GM12801 (cell line): Measurements from ENCODE around the gene TBCK.

Experiments used
- TF ChIP-seq, protein P1 (sequence below): IDR thresholded peaks from one replicate; pipeline ENCODE4 v1.5.1; 2011; ENCODE audit warnings: control low read depth; ENCODE audit not compliant: insufficient read length; ENCODE audit errors: extremely low read depth

Gene TBCK

DNA sequence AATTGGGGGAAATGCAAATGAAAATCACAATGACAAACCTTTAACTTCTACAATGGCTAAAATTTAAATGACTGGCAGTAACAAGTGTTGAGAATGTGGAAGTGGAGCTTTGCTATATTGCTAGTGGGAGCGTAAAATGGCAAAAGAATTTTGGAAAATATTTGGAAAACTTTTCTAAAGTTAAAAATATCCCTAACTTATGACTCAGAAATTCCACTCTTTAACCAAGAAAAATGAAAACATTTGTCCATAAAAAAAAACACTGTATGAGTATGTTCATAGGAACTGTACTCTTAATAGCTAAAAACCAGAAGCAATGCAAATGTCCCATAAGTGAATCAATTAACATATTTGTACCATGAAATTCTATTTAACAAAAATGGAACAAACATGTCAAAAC, 3.6 kb downstream of the TBCK start:
- TF ChIP-seq, protein P1, sequence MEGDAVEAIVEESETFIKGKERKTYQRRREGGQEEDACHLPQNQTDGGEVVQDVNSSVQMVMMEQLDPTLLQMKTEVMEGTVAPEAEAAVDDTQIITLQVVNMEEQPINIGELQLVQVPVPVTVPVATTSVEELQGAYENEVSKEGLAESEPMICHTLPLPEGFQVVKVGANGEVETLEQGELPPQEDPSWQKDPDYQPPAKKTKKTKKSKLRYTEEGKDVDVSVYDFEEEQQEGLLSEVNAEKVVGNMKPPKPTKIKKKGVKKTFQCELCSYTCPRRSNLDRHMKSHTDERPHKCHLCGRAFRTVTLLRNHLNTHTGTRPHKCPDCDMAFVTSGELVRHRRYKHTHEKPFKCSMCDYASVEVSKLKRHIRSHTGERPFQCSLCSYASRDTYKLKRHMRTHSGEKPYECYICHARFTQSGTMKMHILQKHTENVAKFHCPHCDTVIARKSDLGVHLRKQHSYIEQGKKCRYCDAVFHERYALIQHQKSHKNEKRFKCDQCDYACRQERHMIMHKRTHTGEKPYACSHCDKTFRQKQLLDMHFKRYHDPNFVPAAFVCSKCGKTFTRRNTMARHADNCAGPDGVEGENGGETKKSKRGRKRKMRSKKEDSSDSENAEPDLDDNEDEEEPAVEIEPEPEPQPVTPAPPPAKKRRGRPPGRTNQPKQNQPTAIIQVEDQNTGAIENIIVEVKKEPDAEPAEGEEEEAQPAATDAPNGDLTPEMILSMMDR, result no peak

DNA sequence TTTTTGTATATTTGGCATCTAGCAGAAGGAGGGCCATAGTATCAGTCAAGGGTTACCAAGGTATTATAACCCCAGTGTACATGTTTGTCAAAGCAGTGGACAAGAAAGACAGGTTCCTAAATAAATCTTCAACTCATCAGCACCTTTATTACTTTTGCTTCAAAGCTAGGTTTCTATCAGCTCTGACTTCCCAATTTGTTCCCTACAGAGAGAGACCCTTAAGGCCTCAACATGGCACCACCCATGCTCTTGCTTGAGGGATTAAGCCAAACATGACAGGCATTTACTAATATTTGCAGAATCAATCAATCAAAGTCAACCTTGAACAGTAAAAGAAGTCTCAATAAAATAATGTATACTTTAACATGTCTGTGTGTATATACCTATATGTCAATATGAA, 9.4 kb downstream of the TBCK start:
- TF ChIP-seq, protein P1, result no peak

DNA sequence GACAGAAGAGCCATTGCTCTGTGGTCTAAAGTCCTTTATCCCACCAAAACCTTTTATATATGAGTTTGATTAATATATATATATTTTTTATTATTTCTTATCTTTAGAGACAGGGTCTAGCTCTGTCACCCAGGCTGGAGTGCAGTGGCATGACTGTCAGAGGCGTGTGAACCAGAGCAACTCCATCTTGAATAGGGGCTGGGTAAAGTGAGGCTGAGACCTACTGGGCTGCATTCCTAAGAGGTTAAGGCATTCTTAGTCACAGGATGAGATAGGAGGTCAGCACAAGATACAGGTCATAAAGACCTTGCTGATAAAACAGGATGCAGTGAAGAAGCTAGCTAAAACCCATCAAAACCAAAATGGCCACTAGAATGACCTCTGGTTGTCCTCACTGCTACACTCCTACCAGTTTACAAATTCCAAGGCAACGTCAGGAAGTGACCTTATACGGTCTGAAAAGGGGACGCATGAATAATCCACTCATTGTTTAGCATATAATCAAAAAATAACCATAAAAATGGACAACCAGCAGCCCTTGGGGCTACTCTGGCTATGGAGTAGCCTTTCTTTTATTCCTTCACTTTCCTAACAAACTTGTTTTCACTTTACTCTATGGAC, 10.5 kb downstream of the TBCK start:
- TF ChIP-seq, protein P1, result no peak

DNA sequence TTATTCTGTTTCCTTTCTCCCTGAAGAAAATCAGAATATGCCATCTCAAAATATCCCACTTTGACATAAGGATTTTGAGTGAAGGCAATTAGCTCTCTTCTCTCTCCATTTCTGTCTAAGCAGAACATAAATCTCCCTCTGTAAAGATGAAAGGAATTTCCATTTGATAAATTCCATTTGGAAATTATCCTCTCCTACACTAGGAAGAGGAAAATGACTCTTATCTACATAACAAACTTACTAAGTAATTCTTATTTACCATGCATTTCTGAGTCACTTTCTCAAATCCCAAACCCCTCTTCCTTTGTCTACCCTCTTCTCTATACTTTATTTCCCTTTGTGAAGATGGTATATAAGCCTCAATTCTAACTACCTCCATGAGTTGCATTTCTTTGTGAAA, 11.4 kb downstream of the TBCK start:
- TF ChIP-seq, protein P1, result no peak

DNA sequence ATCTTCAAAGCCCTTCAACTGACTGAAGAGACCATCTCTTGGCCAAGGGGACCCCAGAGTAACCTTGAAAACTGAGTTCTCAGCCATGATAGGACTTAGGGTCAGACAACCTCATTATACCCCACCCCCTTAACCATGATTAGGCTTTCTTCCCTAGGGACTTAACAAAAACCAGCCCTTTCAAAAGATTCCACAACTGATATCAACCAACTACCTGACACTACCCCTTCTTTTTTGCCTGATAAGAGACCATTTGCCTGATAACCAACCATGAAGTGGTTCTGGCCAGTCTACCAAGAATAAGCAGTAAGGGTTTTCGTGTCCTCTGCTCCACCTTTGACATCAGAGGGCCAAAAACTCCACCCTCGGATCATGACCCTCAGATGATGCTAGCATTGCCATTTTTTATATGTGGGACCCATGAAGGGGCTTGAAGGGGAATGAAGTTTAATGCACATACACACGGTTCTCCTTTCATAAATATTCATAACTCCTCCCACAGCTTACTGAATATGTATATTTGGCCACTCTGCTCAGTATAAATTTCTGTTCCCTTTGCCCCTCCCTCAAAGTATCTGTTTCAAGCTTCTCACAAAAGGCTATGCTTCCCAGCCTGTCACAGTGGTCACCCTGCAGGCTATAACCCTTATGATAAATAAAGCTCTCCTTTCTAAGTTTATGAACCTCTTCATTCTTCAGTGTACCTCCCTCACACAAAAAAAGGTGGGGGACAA, 12.3 kb downstream of the TBCK start:
- TF ChIP-seq, protein P1, result no peak

DNA sequence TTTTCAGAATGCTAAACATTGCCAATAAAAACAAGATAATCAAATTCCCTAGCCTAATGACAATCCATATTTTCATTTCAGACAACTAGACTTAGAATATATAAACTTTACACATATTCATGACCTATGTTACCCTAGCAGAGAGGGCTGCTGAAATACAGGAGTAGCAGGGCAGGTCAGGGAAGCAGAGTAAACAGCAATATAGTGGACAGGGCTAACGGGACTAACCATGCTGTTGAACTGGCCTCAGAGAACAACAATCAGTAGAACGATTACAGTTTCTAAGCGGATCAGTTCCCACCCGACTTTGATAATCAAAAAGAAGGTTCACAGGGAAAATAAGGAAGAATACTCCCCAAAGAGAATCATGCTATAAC, 14.0 kb downstream of the TBCK start:
- TF ChIP-seq, protein P1, result no peak

DNA sequence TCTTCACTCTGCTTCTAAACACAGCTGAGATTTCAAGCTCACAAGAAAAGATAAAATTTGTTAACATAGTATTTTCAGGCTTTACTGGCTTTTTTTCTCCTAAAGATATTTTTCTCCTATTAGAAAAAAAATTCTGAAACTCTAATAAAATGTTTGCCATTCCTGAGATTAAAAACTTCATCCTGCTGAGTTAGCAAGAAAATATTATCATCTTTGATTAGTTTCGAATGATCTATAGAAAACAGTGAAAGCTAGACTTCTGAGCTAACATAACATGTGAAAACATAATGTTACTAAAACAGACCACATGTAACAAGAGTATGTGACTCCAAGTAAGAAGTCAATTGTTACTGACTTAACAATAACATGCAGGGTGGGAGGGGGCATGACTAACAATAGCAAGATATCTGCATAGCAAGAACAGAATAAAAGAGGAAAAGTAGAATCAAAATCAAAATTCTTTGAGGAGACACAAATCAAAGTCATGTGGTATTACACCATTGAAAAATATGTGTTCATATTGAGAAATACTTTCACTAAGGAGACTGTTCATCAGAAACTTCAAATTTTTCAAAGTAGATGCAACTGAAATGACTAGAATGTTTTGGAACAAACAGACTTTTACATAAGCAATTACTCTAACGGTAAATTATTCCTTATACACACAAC, 14.5 kb downstream of the TBCK start:
- TF ChIP-seq, protein P1, result no peak
